Spinal cord (tissue), 10 donors: Measurements from ENCODE around the gene PTBP3. TPM values are rescaled to one million over a fixed set of nuclear protein-coding genes. Genes with fewer than 3 reads are reported as not detected.
A peak's percentile ranks its signal among the peaks of the same experiment; 100 is the strongest.

Source experiments
- DNase-seq, 6 donors: peaks; one replicate each; pipeline versions ENCODE4 v3.0.0 to v3.0.0-alpha.2; 2013 to 2015; ENCODE audit warnings: low spot score in 6 of 6, low read depth in 4 of 6
- H3K27ac ChIP-seq: one replicate; pipeline ENCODE4 v1.5.1; 2013; ENCODE audit warnings: low read depth, low read length, control low read depth
- H3K27me3 ChIP-seq: one replicate; pipeline ENCODE4 v1.6.1; 2013; ENCODE audit warnings: low read length; ENCODE audit not compliant: control insufficient read depth, insufficient read depth
- H3K36me3 ChIP-seq: one replicate; pipeline ENCODE4 v1.6.1; 2013; ENCODE audit warnings: low read length; ENCODE audit not compliant: control insufficient read depth, insufficient read depth
- H3K4me1 ChIP-seq: one replicate; pipeline ENCODE4 v1.6.1; 2013; ENCODE audit warnings: low read length; ENCODE audit not compliant: control insufficient read depth, insufficient read depth
- H3K4me3 ChIP-seq: one replicate; pipeline ENCODE4 v1.5.1; 2013; ENCODE audit warnings: low read depth, low read length, control low read depth
- H3K9me3 ChIP-seq: one replicate; pipeline ENCODE4 v1.6.1; 2013; ENCODE audit warnings: low read length; ENCODE audit not compliant: control insufficient read depth, insufficient read depth
- WGBS: methylation state at CpG from one replicate; pipeline ENCODE4 v1.1.5; 2013; ENCODE audit warnings: missing lambda C conversion rate; ENCODE audit not compliant: insufficient coverage; 5-methylcytosine and 5-hydroxymethylcytosine counted together
- polyA plus RNA-seq, 2 donors: library from polyadenylated mRNA; unstranded; fragments of 120-200 nt; gene quantifications; one replicate each; pipeline ENCODE4 v1.2.1, GENCODE V29; 2013; ENCODE audit not compliant: insufficient read length in 2 of 2
- total RNA-seq, 2 donors: library from RNA; depleted of rRNA in 1 of 2; stranded (reverse); fragments of 120-200 nt in 1 of 2; fragments of >200 nt in 1 of 2; gene quantifications; one replicate each; pipeline versions ENCODE4 v1.2.3 to v1.2.4, GENCODE V29; 2013 to 2014
- donor health status: healthy.

PTBP3 gene
- total and polyA plus RNA-seq, 4 donors = 15.5 to 42.7 (median 18.6) TPM

- Histone ChIP-seq H3K4me1 (no peaks in the 10 kb centered on the region), H3K27me3 (no peaks in the 10 kb centered on the region), H3K27ac (no peak overlapping the region), H3K9me3 (peaks cover 2% of the 10 kb centered on the region), H3K36me3 (no peaks in the 10 kb centered on the region), H3K4me3 (no peak overlapping the region)
- DNase-seq = peak in 1 of 6 donors; percentile 51
- WGBS = no CpG with 5 or more reads among the region's 2 CpGs
These were observed 5.5 kb downstream of the PTBP3 start for GRCh38 chr9:112327718-112328450.

- Histone ChIP-seq H3K4me1 (no peaks in the 10 kb centered on the region), H3K27ac (no peak overlapping the region), H3K27me3 (no peaks in the 10 kb centered on the region), H3K9me3 (peaks cover 2% of the 10 kb centered on the region), H3K4me3 (no peak overlapping the region), H3K36me3 (no peaks in the 10 kb centered on the region)
- no peak for DNase-seq
- no CpG with 5 or more reads among the region's 3 CpGs for WGBS
These were observed 7.2 kb downstream of the PTBP3 start for GRCh38 chr9:112326194-112326593.

GRCh38 chr9:112325600-112325999, 7.8 kb downstream of the PTBP3 start:
- Histone ChIP-seq H3K9me3 (peaks cover 2% of the 10 kb centered on the region), H3K27me3 (no peaks in the 10 kb centered on the region), H3K27ac (no peak overlapping the region), H3K36me3 (no peaks in the 10 kb centered on the region), H3K4me1 (no peaks in the 10 kb centered on the region), H3K4me3 (no peak overlapping the region)
- 77% methylated on average over 8 of the region's 8 CpGs for WGBS
- no peak for DNase-seq

- Histone ChIP-seq H3K4me1 (no peaks in the 10 kb centered on the region), H3K27ac (no peak overlapping the region), H3K36me3 (no peaks in the 10 kb centered on the region), H3K27me3 (no peaks in the 10 kb centered on the region), H3K9me3 (peaks cover 2% of the 10 kb centered on the region), H3K4me3 (no peak overlapping the region)
- no CpG with 5 or more reads among the region's 10 CpGs for WGBS
- no peak for DNase-seq
These were observed 8.3 kb downstream of the PTBP3 start for GRCh38 chr9:112325127-112325526.

DNA sequence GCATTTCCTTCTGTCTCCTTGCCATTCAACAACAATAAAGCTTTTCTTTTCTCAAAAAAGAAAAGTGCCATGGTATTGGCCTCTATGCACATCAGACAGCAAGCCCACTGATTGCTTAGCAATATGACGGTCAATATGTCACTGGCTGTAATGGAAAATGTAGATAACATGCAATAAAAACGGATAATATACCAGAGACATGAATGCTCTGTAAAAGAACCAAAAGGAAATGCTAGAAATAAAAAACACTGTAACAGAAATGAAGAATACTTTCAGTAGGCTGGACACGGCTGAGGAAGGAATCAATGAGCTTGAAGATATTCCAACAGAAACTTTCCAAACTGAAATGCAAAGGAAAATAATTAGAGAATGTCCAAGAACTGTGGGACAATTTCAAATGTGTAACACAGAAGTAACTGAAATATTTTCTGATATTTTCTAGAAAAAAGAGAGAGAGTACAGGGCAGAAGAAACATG, 10.0 kb downstream of the PTBP3 start:
- DNase-seq = no peak
- H3K4me3 ChIP-seq = no peak overlapping the region
- H3K27me3 ChIP-seq = no peaks in the 10 kb centered on the region
- WGBS = no CpG with 5 or more reads among the region's 3 CpGs
- H3K36me3 ChIP-seq = no peaks in the 10 kb centered on the region
- no peaks in the 10 kb centered on the region for H3K4me1 ChIP-seq
- peaks cover 2% of the 10 kb centered on the region for H3K9me3 ChIP-seq
- no peak overlapping the region for H3K27ac ChIP-seq

GRCh38 chr9:112322701-112323377, 10.6 kb downstream of the PTBP3 start:
- Histone ChIP-seq H3K27ac (no peak overlapping the region), H3K4me1 (no peaks in the 10 kb centered on the region), H3K9me3 (peaks cover 2% of the 10 kb centered on the region), H3K27me3 (no peaks in the 10 kb centered on the region), H3K36me3 (no peaks in the 10 kb centered on the region), H3K4me3 (no peak overlapping the region)
- WGBS = 89% methylated on average over 5 of the region's 5 CpGs
- no peak for DNase-seq

DNA sequence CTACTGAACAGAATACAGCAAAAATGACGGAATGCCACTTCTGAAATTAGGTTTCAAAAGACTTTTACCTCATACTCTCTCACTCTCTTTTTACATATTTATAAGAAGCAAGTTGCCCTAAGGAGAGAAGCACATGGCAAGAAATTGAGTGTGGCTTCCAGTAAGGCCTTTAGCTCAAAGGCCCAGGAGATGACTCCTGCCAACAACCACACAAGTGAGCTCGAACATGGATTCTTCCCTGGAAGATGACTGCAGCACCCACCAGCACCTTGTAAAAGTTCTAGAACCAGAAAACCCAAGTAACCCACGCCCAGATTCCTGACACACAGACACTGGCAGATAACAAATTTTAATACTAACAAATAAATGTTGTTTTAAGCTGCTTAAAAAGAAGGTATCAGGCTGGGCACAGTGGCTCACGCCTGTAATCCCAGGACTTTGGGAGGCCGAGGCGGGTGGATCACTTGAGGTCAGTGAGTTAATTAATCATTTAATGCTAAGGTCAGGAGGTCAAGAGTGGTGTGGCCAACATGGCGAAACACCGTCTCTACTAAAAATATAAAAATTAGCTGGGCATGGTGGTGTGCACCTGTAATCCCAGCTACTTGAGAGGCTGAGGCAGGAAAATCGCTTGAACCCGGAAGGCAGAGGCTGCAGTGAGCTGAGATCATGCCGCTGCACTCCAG, 17.0 kb downstream of the PTBP3 start:
- Histone ChIP-seq H3K9me3 (no peaks in the 10 kb centered on the region), H3K4me1 (no peaks in the 10 kb centered on the region), H3K36me3 (no peaks in the 10 kb centered on the region), H3K27ac (no peak overlapping the region), H3K4me3 (no peak overlapping the region), H3K27me3 (no peaks in the 10 kb centered on the region)
- no peak for DNase-seq
- WGBS = 97% methylated on average over 5 of the region's 11 CpGs

DNA sequence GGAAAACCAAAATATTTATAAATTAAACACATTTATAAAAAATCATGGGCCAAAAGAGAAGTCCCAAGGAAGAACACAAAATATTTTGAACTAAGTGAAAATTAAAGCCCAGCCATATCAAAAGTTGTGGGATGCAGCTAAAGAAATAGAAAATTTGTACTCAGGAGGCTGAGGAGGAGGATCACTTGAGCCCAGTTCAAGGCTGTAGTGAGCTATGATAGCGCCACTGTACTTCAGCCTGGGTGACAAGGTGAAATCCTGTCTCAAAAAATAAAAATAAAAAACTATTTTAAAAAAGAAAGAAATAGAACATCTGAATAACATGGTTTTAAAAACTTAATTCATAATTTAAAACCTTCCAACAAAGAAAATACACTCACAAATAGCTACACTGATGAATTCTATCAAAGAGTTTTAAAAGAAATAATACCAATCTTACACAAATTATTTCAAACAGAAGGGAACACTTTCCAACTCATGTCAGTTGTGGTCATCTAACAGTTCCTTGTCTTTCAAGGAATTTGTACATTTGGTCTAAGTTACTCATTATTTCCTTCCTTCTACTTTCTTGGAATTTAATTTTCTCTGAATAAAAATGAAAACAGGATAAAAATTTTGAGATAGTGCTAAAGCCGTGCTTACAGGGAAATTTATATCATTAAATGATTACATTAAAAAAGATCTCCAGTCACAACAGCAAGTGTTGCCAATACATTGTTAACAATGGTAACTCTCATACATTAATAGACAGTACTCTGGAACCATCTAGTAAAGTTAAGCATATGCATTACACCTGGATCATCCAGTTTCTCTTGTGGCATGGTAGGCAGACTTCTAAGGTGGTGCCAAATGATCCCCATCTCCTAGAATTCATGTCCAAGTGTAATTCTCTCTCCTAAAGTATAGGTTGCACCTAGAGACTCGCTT, 17.8 kb downstream of the PTBP3 start:
- Histone ChIP-seq H3K4me1 (no peaks in the 10 kb centered on the region), H3K27me3 (no peaks in the 10 kb centered on the region), H3K4me3 (no peak overlapping the region), H3K9me3 (no peaks in the 10 kb centered on the region), H3K36me3 (no peaks in the 10 kb centered on the region), H3K27ac (no peak overlapping the region)
- 80% methylated on average over 1 of the region's 3 CpGs for WGBS
- no peak for DNase-seq

DNA sequence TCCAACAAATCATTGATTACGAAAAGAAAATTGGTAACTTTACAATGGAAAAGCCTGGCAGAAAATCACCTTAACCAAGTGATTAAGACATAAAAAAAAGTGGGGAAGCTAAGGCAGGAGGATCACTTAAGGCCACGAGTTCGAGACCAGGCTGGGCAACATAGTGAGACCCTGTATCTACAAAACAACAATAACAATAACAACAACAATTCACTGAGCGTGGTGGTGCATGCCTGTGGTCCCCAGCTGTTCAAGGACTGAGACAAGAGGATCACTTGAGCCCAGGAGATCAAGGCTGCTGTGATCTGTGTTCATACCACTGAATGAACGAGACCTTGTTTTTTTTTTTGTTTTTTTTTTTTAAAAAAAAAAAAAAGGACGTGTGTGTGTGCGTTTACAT, 21.3 kb downstream of the PTBP3 start:
- no peak overlapping the region for H3K27ac ChIP-seq
- 100% methylated on average over 1 of the region's 7 CpGs for WGBS

More for the DNA sequence above, 21.3 kb downstream of the PTBP3 start:
- H3K36me3 ChIP-seq = no peaks in the 10 kb centered on the region
- H3K4me1 ChIP-seq = peaks cover 3% of the 10 kb centered on the region
- H3K9me3 ChIP-seq = no peaks in the 10 kb centered on the region
- DNase-seq = no peak
- no peaks in the 10 kb centered on the region for H3K27me3 ChIP-seq
- H3K4me3 ChIP-seq = no peak overlapping the region
